ENCODE data around the gene GNPTG. TPM values are rescaled to one million over a fixed set of nuclear protein-coding genes. Genes with fewer than 3 reads are reported as not detected.

GNPTG gene
- total and polyA plus RNA-seq, 2 donors (not counting 1 experiment from before 2014, with no cell fraction given): 76.0 to 109 TPM

- intact Hi-C loops (cut with micrococcal nuclease): no loop called here
Measured at GRCh38 chr16:1330260-1330914, 21.3 kb upstream of the GNPTG start.

More at GRCh38 chr16:1330260-1330914, 21.3 kb upstream of the GNPTG start:
- ChIA-PET POLR2A (interaction anchor here (1.1 to 2.6 kb wide), 3 partner anchors 12 to 21 kb away, joined by 8 to 14 read pairs (median 10); partner anchors contain the start of gene UBE2I), CTCF (interaction anchor here (0.8 to 2.1 kb wide), 4 partner anchors 12 to 213 kb away, joined by 3 to 8 read pairs (median 3); partner anchors contain the start of genes GNPTG and TSR3)
- H3K4me1 ChIP-seq (ENCODE audit: control insufficient read depth in 2 of 2, insufficient read depth in 2 of 2, low read length in 2 of 2): peaks cover 44 to 73% of the 10 kb centered on the region in 2 donors
- H3K4me1 Mint-ChIP-seq: peaks cover 24% of the 10 kb centered on the region
- peaks cover 0 to 25% (median 3%) of the 10 kb centered on the region in 3 donors for H3K9me3 ChIP-seq (ENCODE audit: control extremely low read depth in 1 of 3, control insufficient read depth in 2 of 3, insufficient read depth in 1 of 3, low read length in 2 of 3)
- WGBS (ENCODE audit: insufficient coverage): 87% methylated on average over 14 of the region's 17 CpGs
- H3K9me3 Mint-ChIP-seq (ENCODE audit: insufficient read depth): no peaks in the 10 kb centered on the region
- no peak overlapping the region for H3K27ac ChIP-seq (ENCODE audit: low read length in 2 of 2)
- H3K79me2 ChIP-seq (ENCODE audit: control insufficient read depth, insufficient read depth, low read length): peaks cover 3% of the 10 kb centered on the region
- H3K4me2 ChIP-seq (replicated peaks; ENCODE audit: low read depth, low read length, poor library complexity, severe bottlenecking): peak overlapping the region; percentile 97
- H3K27me3 Mint-ChIP-seq: peaks cover 7% of the 10 kb centered on the region
- H3K9ac ChIP-seq (ENCODE audit: low read length): no peak overlapping the region
- TF ChIP-seq EZH2 (IDR thresholded peaks at IDR 0.05; ENCODE audit: borderline replicate concordance, insufficient read depth, low read depth, low read length, poor library complexity, severe bottlenecking) (no peak), CTCF (IDR thresholded peaks at IDR 0.05) (peak; percentile 50)
- ATAC-seq (ENCODE audit: low read depth) (no peak), DNase-seq (no peak)
- no peak overlapping the region for H3K4me3 Mint-ChIP-seq
- no peak overlapping the region for H2AFZ ChIP-seq (ENCODE audit: insufficient read depth, low read depth, low read length, poor library complexity, severe bottlenecking)
- peaks cover 0 to 42% (median 17%) of the 10 kb centered on the region in 4 experiments for H3K27me3 ChIP-seq (replicated peaks in 1 of 4; ENCODE audit: control extremely low read depth in 1 of 4, control insufficient read depth in 3 of 4, insufficient read depth in 4 of 4, low read length in 3 of 4)
- peaks cover 0 to 5% of the 10 kb centered on the region in 2 experiments for H3K36me3 ChIP-seq (replicated peaks in 1 of 2; ENCODE audit: control extremely low read depth in 1 of 2, control insufficient read depth in 1 of 2, extremely low read depth in 1 of 2, insufficient read depth in 2 of 2, low read length in 1 of 2)
- H3K4me3 ChIP-seq (ENCODE audit: control extremely low read depth in 1 of 5, extremely low read depth in 1 of 5, insufficient read depth in 1 of 5, low read depth in 2 of 5, low read length in 4 of 5): no peak overlapping the region
- H3K27ac Mint-ChIP-seq: peak overlapping the region; percentile 73
- H4K20me1 ChIP-seq (ENCODE audit: control insufficient read depth, insufficient read depth, low read length, poor library complexity, severe bottlenecking): peaks cover 27% of the 10 kb centered on the region
